ENCODE results near the gene FGD6.
"Not testable (repeated sequence)": the region's sequence is repeated elsewhere in the genome, so short reads cannot be mapped to it uniquely, and the experiment has no call there.

Gene FGD6

GRCh38 chr12:95217377-95218149 is at the start of gene FGD6, which contains the start of gene VEZT:
Gene FGD6, minus strand, starts transcription at chr12:95217467. Its CDS starts 227 bp downstream, at chr12:95217240.
Gene VEZT, plus strand, starts transcription at chr12:95217807. Its CDS starts 44 bp downstream, at chr12:95217851.
- DNase-seq (ENCODE audit: low read depth, low spot score) = peak; percentile 100

- no peak for DNase-seq (ENCODE audit: low read depth, low spot score)
These were observed 49.0 kb upstream of the FGD6 start for GRCh38 chr12:95266254-95266653.

- no peak for DNase-seq (ENCODE audit: low read depth, low spot score)
These were observed 48.5 kb upstream of the FGD6 start for GRCh38 chr12:95265765-95266164.

- DNase-seq (ENCODE audit: low read depth, low spot score) = no peak
These were observed 45.5 kb upstream of the FGD6 start for GRCh38 chr12:95262808-95263207.

GRCh38 chr12:95261109-95261508 is 43.8 kb upstream of the FGD6 start:
- no peak for DNase-seq (ENCODE audit: low read depth, low spot score)

- no peak for DNase-seq (ENCODE audit: low read depth, low spot score)
These were observed 42.1 kb upstream of the FGD6 start for GRCh38 chr12:95259368-95259767.

- no peak for DNase-seq (ENCODE audit: low read depth, low spot score)
These were observed 41.5 kb upstream of the FGD6 start for GRCh38 chr12:95258803-95259202.

GRCh38 chr12:95258151-95258550 is 40.9 kb upstream of the FGD6 start:
- DNase-seq (ENCODE audit: low read depth, low spot score) = no peak

GRCh38 chr12:95257541-95257940 is 40.3 kb upstream of the FGD6 start:
- DNase-seq (ENCODE audit: low read depth, low spot score) = no peak

- no peak for DNase-seq (ENCODE audit: low read depth, low spot score)
These were observed 36.1 kb upstream of the FGD6 start for GRCh38 chr12:95253386-95253785.

GRCh38 chr12:95248604-95249360 is 31.5 kb upstream of the FGD6 start:
- no peak for DNase-seq (ENCODE audit: low read depth, low spot score)

- DNase-seq (ENCODE audit: low read depth, low spot score) = no peak
These were observed 30.8 kb upstream of the FGD6 start for GRCh38 chr12:95248095-95248494.

GRCh38 chr12:95244350-95244749 is 27.1 kb upstream of the FGD6 start:
- DNase-seq (ENCODE audit: low read depth, low spot score) = no peak

GRCh38 chr12:95243497-95244183 is 26.4 kb upstream of the FGD6 start:
- DNase-seq (ENCODE audit: low read depth, low spot score) = no peak

- DNase-seq (ENCODE audit: low read depth, low spot score) = no peak
These were observed 24.7 kb upstream of the FGD6 start for GRCh38 chr12:95241761-95242506.

GRCh38 chr12:95241138-95241537 is 23.9 kb upstream of the FGD6 start:
- not testable (repeated sequence) for DNase-seq (ENCODE audit: low read depth, low spot score)

GRCh38 chr12:95240556-95240955 is 23.3 kb upstream of the FGD6 start:
- DNase-seq (ENCODE audit: low read depth, low spot score) = no peak

GRCh38 chr12:95239835-95240234 is 22.6 kb upstream of the FGD6 start:
- DNase-seq (ENCODE audit: low read depth, low spot score) = not testable (repeated sequence)

GRCh38 chr12:95239216-95239615 is 21.9 kb upstream of the FGD6 start:
- DNase-seq (ENCODE audit: low read depth, low spot score) = no peak

GRCh38 chr12:95238150-95238549 is 20.9 kb upstream of the FGD6 start:
- no peak for DNase-seq (ENCODE audit: low read depth, low spot score)

GRCh38 chr12:95237315-95237714 is 20.0 kb upstream of the FGD6 start:
- DNase-seq (ENCODE audit: low read depth, low spot score) = no peak

- DNase-seq (ENCODE audit: low read depth, low spot score) = not testable (repeated sequence)
These were observed 18.4 kb upstream of the FGD6 start for GRCh38 chr12:95235621-95236020.
